Caco-2 (cell line): ENCODE data around the gene MYO1H. TPM values are rescaled to one million over a fixed set of nuclear protein-coding genes. Genes with fewer than 3 reads are reported as not detected.

Source experiments
- BruUV-seq: library from RNA; stranded (reverse); fragments of 400-500 nt; replicated peaks from 2 replicates; lab custom pipeline; 2021; lab: Mats Ljungman, UMichigan
- CTCF ChIA-PET: fragments of 300-600 bp; sonication (Branson Sonifier 250); formaldehyde crosslinking; loops from one replicate; lab custom pipeline; 2022; ENCODE audit warnings: antibody characterized with exemption; lab: Charles Lee
- POLR2A ChIA-PET: fragments of 300-600 bp; sonication (Branson Sonifier 250); formaldehyde crosslinking; loops from one replicate; lab custom pipeline; 2022; ENCODE audit warnings: antibody characterized with exemption; lab: Charles Lee
- DNase-seq, 2 experiments: peaks; one replicate each; pipeline versions ENCODE4 v3.0.0 to v3.0.0-alpha.2; 2020 to 2022
- H3K27me3 ChIP-seq: replicated peaks from 2 replicates; pipeline ENCODE4 v1.6.0; 2011; ENCODE audit warnings: low read length; ENCODE audit not compliant: control insufficient read depth, insufficient read depth
- H3K36me3 ChIP-seq: 2 replicates; pipeline ENCODE4 v1.5.1; 2011; ENCODE audit warnings: low read length; ENCODE audit not compliant: control insufficient read depth, insufficient read depth
- H3K4me1 ChIP-seq: fragments of 250-450 bp; sonication (Bioruptor Pico); 2 replicates; pipeline ENCODE4 v1.5.1; 2020; ENCODE audit warnings: mild to moderate bottlenecking
- H3K4me3 ChIP-seq: 2 replicates; pipeline ENCODE4 v1.5.1; 2011; ENCODE audit warnings: low read depth, mild to moderate bottlenecking, control low read depth, low read length
- H3K9me3 ChIP-seq: fragments of 250-450 bp; sonication (Bioruptor Pico); 2 replicates; pipeline ENCODE4 v1.5.1; 2020; ENCODE audit warnings: mild to moderate bottlenecking, moderate library complexity
- H3K27ac Mint-ChIP-seq: one replicate; pipeline ENCODE4 v1.8.0; 2022; ENCODE audit warnings: mixed read lengths; ENCODE audit not compliant: unreplicated experiment
- H3K27me3 Mint-ChIP-seq: one replicate; pipeline ENCODE4 v1.8.0; 2022; ENCODE audit warnings: mixed read lengths; ENCODE audit not compliant: insufficient read depth, unreplicated experiment
- H3K36me3 Mint-ChIP-seq: one replicate; pipeline ENCODE4 v1.8.0; 2022; ENCODE audit warnings: mild to moderate bottlenecking, mixed read lengths; ENCODE audit not compliant: insufficient read depth, unreplicated experiment
- H3K4me1 Mint-ChIP-seq: one replicate; pipeline ENCODE4 v1.8.0; 2022; ENCODE audit warnings: low read depth, mixed read lengths; ENCODE audit not compliant: unreplicated experiment
- H3K4me3 Mint-ChIP-seq: one replicate; pipeline ENCODE4 v1.8.0; 2022; ENCODE audit warnings: mild to moderate bottlenecking, moderate library complexity, mixed read lengths; ENCODE audit not compliant: unreplicated experiment
- H3K9me3 Mint-ChIP-seq: one replicate; pipeline ENCODE4 v1.8.0; 2022; ENCODE audit warnings: mixed read lengths; ENCODE audit not compliant: unreplicated experiment
- CTCF ChIP-seq, 2 experiments: fragments of 200-600 bp in 1 of 2; IDR thresholded peaks; 1 replicate in 1 of 2; 2 replicates in 1 of 2; pipeline versions ENCODE4 v1.5.1 to v1.8.0; 2011 to 2022; ENCODE audit warnings: antibody characterized with exemption in 1 of 2, control low read depth in 1 of 2, inconsistent platforms in 1 of 2, low read depth in 1 of 2, low read length in 1 of 2, mild to moderate bottlenecking in 1 of 2, moderate library complexity in 1 of 2; ENCODE audit not compliant: insufficient read depth in 1 of 2, severe bottlenecking in 1 of 2, unreplicated experiment in 1 of 2
- intact Hi-C: fragments of 100-400 bp; cut with micrococcal nuclease; formaldehyde crosslinking; loops from one replicate; pipeline ENCODE4 v1.10.0; 2022; ENCODE audit not compliant: unreplicated experiment
- total RNA-seq: library from RNA; stranded (reverse); gene quantifications from 2 replicates; pipeline ENCODE4 v1.2.3, GENCODE V29; 2022

Gene MYO1H
- total RNA-seq, 1 experiment from 2014 or later = 0.18 TPM

DNA sequence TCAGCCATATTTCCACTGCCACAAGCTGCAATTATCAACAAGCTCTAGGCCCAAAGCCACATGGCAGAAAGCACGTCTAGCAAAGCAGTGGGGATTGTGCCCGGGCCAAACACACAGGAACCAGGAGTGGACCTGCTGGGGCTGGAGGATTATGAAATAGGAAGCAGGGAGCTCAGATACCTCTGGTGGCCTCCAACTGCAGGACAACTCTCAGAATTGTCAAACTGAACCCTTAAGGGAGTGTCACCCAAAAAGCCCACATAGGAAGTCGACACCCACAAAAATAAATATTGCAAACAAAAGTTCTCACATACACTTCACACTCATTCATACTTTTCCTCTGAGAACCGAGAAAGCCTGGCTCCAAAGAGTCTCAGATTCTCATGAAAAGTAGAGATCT lies 103.3 kb downstream of the MYO1H start:
- ChIA-PET POLR2A (no interaction called here), CTCF (no interaction called here)
- Mint-ChIP-seq H3K27ac (no peak overlapping the region), H3K9me3 (no peaks in the 10 kb centered on the region), H3K4me1 (peaks cover 10% of the 10 kb centered on the region), H3K36me3 (peaks cover 68% of the 10 kb centered on the region), H3K4me3 (no peak overlapping the region), H3K27me3 (no peaks in the 10 kb centered on the region)
- Histone ChIP-seq H3K4me1 (no peaks in the 10 kb centered on the region), H3K4me3 (no peak overlapping the region), H3K9me3 (no peaks in the 10 kb centered on the region), H3K36me3 (peaks cover 4% of the 10 kb centered on the region), H3K27me3 (no peaks in the 10 kb centered on the region)
- intact Hi-C loops = no loop called here
- no TSS peak for BruUV-seq
- TF ChIP-seq CTCF (IDR thresholded peaks at IDR 0.05; ENCODE audit: insufficient read depth in 1 of 2, low read depth in 1 of 2, low read length in 1 of 2, severe bottlenecking in 1 of 2, unreplicated experiment in 1 of 2) = no peak
- no peak for DNase-seq

DNA sequence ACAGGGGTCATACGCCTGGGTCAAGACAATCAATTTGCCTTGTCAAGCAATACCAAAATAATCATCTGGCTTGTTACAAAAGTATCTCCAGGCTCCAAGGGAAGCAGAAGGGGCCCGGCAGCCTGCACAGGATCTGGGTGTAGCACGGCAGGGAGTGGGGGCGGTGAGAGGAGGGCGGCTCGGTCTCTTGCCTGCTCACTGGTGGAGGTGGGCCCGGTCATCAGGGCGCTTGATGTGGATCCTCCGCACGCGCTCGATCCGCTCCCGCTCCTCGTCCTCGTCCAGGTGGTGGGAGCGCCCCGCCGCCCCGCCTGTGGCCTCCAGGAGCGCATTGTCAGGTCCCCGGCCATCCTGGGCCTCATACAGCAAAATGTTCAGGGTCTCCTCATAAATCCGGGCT lies 103.7 kb downstream of the MYO1H start:
- Mint-ChIP-seq H3K4me1 (peaks cover 10% of the 10 kb centered on the region), H3K27ac (no peak overlapping the region), H3K9me3 (no peaks in the 10 kb centered on the region), H3K27me3 (no peaks in the 10 kb centered on the region), H3K4me3 (no peak overlapping the region), H3K36me3 (peaks cover 72% of the 10 kb centered on the region)
- no peaks in the 10 kb centered on the region for H3K4me1 ChIP-seq
- H3K27me3 ChIP-seq = no peaks in the 10 kb centered on the region
- CTCF ChIA-PET = no interaction called here
- intact Hi-C loops = no loop called here
- no TSS peak for BruUV-seq
- no peaks in the 10 kb centered on the region for H3K9me3 ChIP-seq
- POLR2A ChIA-PET = no interaction called here
- no peak for DNase-seq
- TF ChIP-seq CTCF (IDR thresholded peaks at IDR 0.05; ENCODE audit: insufficient read depth in 1 of 2, low read depth in 1 of 2, low read length in 1 of 2, severe bottlenecking in 1 of 2, unreplicated experiment in 1 of 2) = no peak
- H3K4me3 ChIP-seq = no peak overlapping the region
- H3K36me3 ChIP-seq = peaks cover 4% of the 10 kb centered on the region

DNA sequence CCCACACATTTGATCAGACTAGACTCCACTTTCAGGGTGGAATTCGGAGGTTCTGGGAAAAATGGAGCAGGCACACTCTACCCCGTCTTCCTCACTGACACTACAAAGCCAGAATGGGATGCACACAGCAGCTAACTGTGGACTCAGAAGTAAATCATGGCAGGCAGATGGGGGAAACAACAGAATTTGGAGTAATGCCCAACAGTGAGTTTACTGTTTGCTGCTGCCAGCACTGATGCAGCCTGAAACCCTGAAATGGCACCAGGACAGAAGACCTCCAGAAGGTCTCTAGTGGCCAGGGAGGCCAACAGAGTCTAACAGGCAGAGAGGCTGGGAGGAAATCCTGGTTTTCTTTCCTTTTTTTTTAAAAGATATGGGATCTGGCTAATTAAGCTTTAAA lies 104.8 kb downstream of the MYO1H start:
- peaks cover 10% of the 10 kb centered on the region for H3K4me1 Mint-ChIP-seq
- H3K36me3 Mint-ChIP-seq = peaks cover 75% of the 10 kb centered on the region
- TF ChIP-seq CTCF (IDR thresholded peaks at IDR 0.05; ENCODE audit: insufficient read depth in 1 of 2, low read depth in 1 of 2, low read length in 1 of 2, severe bottlenecking in 1 of 2, unreplicated experiment in 1 of 2) = no peak
- no peaks in the 10 kb centered on the region for H3K9me3 Mint-ChIP-seq
- no peaks in the 10 kb centered on the region for H3K27me3 Mint-ChIP-seq
- H3K4me3 ChIP-seq = no peak overlapping the region
- intact Hi-C loops = no loop called here
- CTCF ChIA-PET = interaction anchor here (0.6 kb wide), 1 partner anchor 25 kb away, joined by 4 read pairs; the partner anchor contains the start of genes KCTD10 and UBE3B
- POLR2A ChIA-PET = no interaction called here
- H3K36me3 ChIP-seq = peaks cover 4% of the 10 kb centered on the region
- DNase-seq = no peak
- H3K27me3 ChIP-seq = no peaks in the 10 kb centered on the region
- no TSS peak for BruUV-seq
- H3K9me3 ChIP-seq = no peaks in the 10 kb centered on the region
- no peak overlapping the region for H3K27ac Mint-ChIP-seq
- H3K4me1 ChIP-seq = no peaks in the 10 kb centered on the region
- no peak overlapping the region for H3K4me3 Mint-ChIP-seq
